Right lobe of liver (tissue), 4 donors: ENCODE results near the gene RASSF8.

ENCODE experiments used
- CTCF ChIP-seq, 4 donors: fragments of 200-600 bp in 3 of 4; fragments of 450-650 bp in 1 of 4; IDR thresholded peaks; one replicate each; pipeline versions ENCODE4 v1.5.1 to v1.8.0; 2016 to 2022; ENCODE audit warnings: antibody characterized with exemption in 4 of 4, mild to moderate bottlenecking in 2 of 4
- POLR2A ChIP-seq: fragments of 450-650 bp; IDR thresholded peaks from one replicate; pipeline ENCODE4 v1.6.1; 2017; ENCODE audit warnings: antibody characterized with exemption, mild to moderate bottlenecking
- donor health status: DM: no; HTN: no; CAD: no.
- donor health status: DM: no; HTN: no; CAD: no.
- donor health status: DM: no; HTN: yes; CAD: no.

- TF ChIP-seq CTCF (IDR thresholded peaks at IDR 0.05) (no peak), POLR2A (no peak)
These were observed 18.6 kb downstream of the RASSF8 start for GRCh38 chr12:25977047-25977446.
